Colon (tissue), 2 donors: Measurements from ENCODE around the gene IPO11.

Experiments used
- FAIRE-seq: peaks from 2 replicates; lab custom pipeline; 2012; peaks lifted over from hg19 to GRCh38; lab: Jason Lieb, UNC
- donor health status: control.
- donor health status: control.

IPO11 gene

DNA sequence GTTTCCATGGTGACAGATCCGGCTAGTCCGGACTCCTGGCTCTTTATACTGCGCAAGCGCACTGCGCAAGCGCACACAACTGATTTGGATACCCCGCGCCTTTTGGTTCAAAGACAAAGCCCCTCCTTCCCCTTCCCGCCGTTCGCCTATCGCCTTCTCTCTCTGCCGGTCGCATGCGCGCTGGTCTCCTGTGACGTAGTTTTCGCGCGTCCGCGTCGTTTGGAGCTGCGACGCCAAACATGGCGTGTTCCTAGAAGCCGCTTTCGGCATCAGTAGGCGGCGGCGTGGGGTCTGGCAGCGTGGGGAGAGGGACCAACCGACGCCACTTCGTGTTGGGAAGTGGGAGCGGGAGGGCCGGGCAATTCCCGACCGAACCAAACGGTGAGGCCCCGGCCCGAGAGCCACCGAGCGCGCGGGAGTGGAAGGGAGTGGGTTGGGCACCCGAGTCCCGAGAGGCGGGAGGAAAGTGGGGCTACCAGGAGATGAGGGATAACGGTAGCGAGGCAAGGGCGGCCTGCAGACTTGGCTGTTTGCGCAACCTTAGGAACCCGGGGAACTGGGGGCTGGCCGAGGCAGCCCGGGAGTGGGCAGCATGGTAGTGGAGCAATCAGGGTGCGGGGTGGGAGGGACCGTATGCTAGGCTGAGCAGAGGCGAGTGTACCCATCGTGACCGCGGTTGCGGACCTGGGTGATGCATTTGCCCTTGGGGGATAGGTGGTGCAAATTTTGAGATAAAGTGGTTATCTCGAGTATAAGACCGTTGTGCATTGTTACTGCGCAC, at the start of gene IPO11:
IPO11 (plus strand) TSS at position 215 of the 781 bp plus-strand sequence. CDS start 24,517 bp downstream, outside the sequence.
- FAIRE-seq = peak; percentile 55

DNA sequence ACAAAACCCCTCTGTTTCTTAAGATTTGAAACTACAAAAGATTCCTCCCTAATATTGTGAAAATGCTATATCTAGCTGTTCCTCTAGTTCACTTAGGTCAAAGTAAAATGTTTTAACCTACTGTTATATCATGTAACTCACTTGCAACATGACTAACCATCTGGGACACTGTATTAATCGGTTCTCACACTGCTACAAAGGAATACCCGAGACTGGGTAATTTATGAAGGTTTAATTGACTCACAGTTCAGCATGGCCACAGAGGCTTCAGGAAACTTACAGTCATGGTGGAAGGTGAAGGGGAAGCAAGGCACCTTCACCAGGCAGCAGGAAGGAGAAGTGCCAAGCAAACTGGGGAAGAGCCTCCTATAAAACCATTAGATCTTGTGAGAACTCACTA, 43.5 kb upstream of the IPO11 start:
- FAIRE-seq = no peak

DNA sequence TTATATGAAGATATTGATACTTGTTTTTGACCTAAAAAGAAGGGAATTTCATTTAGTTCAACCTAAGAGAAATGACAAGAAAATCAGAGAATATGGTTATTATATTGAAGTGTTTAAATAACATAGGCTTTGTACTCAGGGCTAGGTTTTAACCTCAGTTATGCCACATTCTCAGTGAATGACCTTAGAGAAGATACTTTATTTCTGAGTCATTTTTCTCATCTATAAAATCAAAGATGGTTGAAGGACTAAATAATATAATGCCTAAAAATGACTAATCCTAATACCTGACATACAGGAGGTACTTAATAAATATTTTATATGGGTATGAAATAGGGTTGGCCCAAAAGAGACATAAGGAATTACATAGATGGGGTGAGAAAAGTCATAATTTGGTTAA, 41.2 kb upstream of the IPO11 start:
- no peak for FAIRE-seq

DNA sequence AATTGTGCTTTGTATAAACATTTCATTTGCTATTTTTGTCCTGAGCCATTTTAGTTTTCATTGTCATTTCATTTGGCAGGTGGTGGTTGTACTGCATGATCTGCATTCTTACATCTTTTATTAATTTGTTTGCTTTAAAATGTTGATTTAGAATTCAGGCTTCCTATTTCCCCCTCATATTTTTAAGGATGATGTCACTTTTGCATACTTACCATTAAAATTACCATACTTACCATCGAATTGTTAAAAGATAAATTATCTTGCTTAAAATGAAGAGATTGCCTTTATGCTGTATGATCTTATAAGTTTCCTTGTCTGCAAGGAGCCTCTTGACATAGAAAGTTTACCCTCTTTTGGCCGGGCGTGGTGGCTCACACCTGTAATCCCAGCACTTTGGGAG, 40.0 kb upstream of the IPO11 start:
- FAIRE-seq = no peak

DNA sequence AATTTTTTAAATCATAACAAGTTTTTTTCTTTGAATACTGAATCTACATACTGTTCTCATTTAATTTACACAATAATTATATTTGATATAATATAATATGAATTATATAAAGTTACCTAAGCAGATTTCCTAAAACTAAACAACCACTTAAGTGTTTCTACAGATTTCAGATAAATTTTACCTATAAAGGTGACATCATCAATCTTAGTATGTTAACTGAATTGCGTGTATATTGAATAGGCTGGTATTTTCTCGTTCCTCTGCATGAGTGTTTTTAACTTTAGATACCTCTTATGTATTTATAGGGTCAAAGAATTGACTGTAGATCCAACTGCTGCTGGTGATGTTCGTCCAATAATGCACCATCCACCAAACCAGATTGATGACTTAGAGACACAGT, 39.2 kb upstream of the IPO11 start:
- FAIRE-seq = peak; percentile 77

DNA sequence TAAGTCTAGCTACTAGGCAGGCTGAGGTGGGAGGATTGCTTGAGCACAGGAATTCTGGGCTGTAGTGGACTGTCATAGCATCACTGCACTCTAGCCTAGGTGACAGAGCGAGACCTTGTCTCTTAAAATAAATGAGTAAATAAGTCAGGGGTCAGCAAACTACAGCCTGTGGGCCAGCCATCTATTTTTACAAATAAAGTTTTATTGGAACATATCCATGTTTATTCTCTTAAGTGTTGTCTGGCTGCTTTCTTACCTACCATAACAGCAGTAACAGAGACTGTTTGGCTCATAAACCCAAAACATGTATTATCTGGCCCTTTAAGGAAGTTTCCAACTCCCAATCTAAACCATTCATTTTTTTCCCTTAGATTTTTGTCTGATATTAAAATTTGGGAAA, 38.5 kb upstream of the IPO11 start:
- FAIRE-seq = no peak

DNA sequence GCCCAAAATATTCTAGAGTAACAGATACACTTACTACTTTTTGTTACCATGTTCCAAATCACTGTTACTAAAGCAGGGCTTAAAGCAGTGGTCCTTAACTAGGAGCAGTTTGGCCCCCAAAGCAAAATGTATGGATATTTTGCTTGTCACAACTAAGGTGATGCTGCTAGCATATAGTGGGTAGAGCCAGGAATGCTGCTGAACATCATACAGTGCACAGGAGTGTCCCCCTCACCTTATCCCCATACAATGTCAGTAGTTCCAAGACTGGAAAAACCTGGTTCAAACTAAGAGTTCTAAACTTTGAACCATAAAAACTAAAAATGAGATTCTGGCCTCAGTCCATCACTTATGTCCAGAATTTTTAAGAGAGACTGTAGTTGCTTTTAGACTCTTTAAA, 36.9 kb upstream of the IPO11 start:
- no peak for FAIRE-seq

DNA sequence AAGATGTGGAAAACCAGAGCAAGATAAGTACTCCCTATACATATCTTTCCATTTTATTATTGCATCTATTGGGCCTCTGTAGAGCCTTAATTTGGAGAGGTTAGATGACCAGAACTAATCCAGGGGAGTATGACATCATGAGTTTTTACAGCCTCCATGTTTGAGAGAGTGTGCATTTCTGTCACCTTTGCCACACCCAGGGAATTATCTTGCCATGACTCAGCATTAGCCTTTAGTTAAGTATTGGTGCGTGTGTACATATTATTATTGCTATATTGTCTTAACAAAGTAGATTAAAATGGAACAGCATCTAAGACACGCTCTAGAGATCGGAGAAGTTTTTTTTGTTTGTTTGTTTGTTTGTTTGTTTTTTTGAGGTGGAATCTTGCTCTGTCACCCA, 36.5 kb upstream of the IPO11 start:
- FAIRE-seq = no peak

DNA sequence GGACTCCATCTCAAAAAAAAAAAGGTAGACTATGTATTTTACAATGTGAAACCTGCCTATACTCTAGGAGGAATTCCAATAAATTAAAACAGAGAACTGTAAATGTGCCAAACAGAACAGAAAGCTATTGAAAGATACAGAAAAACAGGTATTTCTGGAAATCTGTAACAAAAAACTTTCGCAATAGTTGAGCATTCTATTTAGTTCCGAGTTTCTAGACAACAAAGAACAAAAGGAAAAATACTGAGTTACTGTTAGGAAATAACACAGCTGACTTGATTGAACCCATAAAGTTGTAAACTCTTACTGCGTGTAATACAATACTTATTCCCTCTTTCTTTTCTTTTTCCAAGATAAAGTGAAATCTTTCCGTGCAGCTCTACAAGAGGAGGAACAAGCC, 27.4 kb upstream of the IPO11 start:
- no peak for FAIRE-seq

- no peak for FAIRE-seq
Observed at GRCh38 chr5:62385816-62386400, 26.7 kb upstream of the IPO11 start.

DNA sequence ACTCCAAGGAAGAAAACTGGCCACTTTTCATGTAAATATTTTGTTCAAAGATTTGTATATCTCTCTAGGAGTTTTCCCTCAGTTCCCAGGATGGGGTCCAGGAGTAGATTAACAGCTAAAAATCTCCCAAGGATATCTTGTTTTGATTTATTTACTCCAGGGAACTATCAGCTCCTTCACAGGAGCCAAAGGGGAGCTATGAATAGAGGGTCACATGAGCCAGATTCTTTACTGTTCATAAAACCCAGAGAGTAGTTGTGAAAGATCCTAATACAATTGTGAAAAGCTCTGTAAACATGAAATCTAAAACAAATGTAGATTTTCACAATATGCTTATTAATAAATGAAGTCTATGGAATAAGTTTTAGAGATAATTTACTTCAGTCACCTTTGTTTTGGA, 25.7 kb upstream of the IPO11 start:
- FAIRE-seq = no peak

- no peak for FAIRE-seq
Observed at GRCh38 chr5:62395210-62395950, 17.2 kb upstream of the IPO11 start.

DNA sequence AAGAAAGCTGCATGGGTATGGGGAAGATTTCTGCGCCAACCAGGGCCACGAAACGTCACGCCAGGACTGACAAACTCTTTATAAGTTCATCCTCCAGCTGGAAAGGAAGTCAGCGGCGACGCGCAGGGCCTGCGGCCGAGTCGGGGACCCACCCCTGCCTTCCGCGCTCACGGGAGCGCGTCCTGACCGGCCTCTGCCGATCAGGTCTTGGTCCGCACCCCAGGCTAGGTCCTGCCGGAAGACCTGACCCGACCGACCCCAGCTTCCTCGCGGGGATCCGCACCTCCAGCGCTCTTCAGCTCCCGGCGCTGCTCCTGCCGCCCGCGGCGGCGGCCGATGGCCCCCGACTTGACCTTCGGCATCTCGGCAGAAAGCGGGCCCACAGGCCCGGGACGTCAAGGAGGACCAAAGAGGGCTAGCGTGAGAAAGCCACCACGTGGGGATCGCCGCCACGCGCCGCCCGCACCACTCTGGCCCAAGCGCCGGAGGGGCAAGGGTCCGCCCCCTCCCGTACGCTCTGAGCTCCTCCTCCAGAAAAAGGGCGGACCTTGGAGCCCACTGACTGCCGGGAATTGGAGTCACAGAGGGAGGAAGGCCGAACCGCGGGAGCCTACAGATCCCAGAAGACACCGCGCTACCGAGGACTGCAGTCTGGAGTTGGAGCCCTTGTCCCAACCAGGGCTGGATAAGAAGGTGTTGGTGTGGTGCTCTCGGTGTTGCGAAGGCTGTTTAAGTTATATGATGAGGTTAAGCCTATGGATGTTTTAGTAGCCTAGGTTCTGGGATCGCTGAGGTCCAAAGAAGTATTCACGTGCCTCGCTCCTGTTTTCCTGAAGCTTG, 8.9 kb upstream of the IPO11 start, which contains the start of gene DIMT1:
DIMT1 (minus strand) TSS at position 495 of the 840 bp plus-strand sequence; CDS start at position 362, 133 bp downstream.
- FAIRE-seq = no peak

DNA sequence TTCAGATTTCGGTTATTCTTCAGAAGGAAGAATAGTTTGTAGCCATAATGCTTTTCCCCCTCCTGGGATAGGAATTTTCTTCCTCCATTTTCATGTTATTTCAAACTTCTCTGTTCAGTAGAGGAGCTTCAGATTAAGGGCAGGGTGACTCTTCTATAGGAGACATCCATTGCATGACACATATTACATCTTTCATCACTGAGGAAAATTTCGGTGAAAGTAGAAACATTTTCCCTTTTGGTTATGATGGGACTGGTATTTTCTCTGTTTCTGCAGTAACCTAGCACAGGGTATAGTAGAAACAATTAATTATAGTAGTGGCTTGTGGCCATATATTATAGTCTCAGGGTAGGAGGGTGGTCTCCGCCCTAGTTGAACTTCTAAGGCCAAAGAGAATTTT, 1.1 kb downstream of the IPO11 start:
- FAIRE-seq = no peak

DNA sequence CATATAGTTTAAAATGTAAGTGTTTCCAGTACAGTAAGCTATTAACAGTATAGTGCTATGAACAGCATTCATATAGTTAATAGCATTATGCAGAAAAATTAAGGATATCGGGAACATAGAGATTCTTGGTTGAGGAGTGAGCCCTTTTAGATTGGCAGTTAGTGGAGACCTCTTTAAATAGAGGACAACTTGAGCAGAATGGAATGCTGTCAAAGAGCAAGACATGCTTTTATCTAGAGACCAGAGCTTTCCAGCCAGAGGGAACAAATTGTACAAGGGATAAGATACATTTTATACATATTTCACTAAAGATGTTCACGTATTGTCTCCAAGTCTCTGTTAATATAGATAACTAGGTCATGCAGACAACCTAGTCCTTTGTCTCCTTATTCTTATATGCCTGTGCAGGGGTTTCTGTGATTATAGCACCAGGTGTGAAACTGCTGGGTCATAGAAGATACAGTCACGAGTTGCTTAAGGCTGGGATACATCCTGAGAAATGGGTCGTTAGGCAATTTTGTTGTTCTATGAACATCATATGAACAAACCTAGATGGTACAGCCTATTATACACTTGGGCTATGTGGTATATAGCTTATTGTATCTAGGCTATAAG, 6.0 kb downstream of the IPO11 start:
- FAIRE-seq = no peak

DNA sequence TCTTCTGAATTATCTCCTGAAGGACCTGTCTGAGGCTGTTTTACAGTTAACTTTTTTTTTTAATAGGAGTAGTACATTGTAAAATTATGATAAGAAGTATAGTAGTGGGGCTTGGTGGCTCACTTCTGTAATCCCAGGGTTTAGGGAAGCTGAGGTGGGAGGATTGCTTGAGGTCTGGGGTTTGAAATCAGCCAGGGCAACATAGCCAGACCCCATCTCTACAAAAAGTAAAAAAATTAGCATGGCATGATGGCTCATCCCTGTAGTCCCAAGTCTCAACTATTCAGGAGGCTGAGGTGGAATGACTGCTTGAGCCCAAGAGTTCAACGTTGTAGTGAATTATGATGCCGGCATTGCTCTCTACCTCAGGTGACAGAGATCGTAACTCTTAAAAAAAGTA, 7.0 kb downstream of the IPO11 start:
- FAIRE-seq = no peak

DNA sequence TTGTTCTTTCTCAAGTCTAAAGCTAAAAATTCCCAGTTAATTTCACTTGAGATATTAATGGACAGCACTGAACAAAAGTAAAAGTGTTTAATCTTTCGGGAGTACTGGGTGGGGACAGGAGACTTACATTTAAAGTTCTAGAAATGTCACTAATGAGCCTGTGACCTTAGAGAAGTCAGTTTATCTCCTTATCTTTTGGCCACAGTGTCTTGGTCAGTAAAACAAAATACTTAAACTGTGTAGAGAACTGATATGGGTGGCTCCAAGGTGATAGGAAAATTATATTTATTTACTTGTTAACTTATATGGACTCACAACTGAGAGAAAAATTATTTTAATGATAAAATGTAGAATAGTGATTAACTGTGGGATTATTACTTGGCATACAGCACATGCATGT, 8.9 kb downstream of the IPO11 start:
- no peak for FAIRE-seq

GRCh38 chr5:62424763-62425162, 12.2 kb downstream of the IPO11 start:
- no peak for FAIRE-seq

GRCh38 chr5:62431735-62432620, 19.4 kb downstream of the IPO11 start:
- no peak for FAIRE-seq

GRCh38 chr5:62432621-62433064, 20.1 kb downstream of the IPO11 start:
- FAIRE-seq = no peak

DNA sequence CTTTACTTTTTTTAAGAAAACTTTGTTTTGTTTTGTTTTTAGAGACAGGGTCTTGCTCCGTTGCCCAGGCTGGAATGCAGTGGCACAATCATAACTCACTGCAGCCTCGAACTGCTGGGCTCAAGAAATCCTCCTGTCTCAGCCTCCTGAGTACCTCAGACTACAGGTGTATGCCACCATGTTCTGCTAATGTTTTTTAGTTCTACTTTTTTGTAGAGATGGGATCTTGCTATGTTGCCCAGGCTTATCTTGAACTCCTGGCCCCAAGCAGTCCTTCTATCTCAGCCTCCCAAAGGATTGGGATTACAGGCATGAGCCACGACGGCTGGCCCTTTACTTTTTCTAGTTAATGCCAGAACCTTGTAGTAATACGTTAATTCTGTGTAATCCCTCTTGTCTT, 36.0 kb downstream of the IPO11 start:
- FAIRE-seq = no peak
